ENCODE data around the gene CD82.
"Not testable (repeated sequence)": the region's sequence is repeated elsewhere in the genome, so short reads cannot be mapped to it uniquely, and the experiment has no call there.

CD82 gene

GRCh38 chr11:44535191-44535980 is 30.1 kb upstream of the CD82 start:
- H3K27ac ChIP-seq, result no peak overlapping the region
- TF ChIP-seq CTCF (conservative IDR thresholded peaks at IDR 0.05), result no peak

- H3K27ac ChIP-seq, result no peak overlapping the region
- TF ChIP-seq CTCF (conservative IDR thresholded peaks at IDR 0.05), result no peak
Measured at GRCh38 chr11:44536788-44537516, 28.5 kb upstream of the CD82 start.

GRCh38 chr11:44537679-44538078 is 27.8 kb upstream of the CD82 start:
- no peak overlapping the region for H3K27ac ChIP-seq
- TF ChIP-seq CTCF (conservative IDR thresholded peaks at IDR 0.05), result no peak

- TF ChIP-seq CTCF (conservative IDR thresholded peaks at IDR 0.05), result peak; percentile 91
- H3K27ac ChIP-seq, result no peak overlapping the region
Measured at GRCh38 chr11:44538375-44539054, 26.9 kb upstream of the CD82 start.

GRCh38 chr11:44539971-44540370 is 25.5 kb upstream of the CD82 start:
- H3K27ac ChIP-seq, result no peak overlapping the region
- no peak for TF ChIP-seq CTCF (conservative IDR thresholded peaks at IDR 0.05)

GRCh38 chr11:44540667-44541066 is 24.8 kb upstream of the CD82 start:
- TF ChIP-seq CTCF (conservative IDR thresholded peaks at IDR 0.05), result no peak
- H3K27ac ChIP-seq, result no peak overlapping the region

GRCh38 chr11:44542372-44542771 is 23.1 kb upstream of the CD82 start:
- no peak overlapping the region for H3K27ac ChIP-seq
- no peak for TF ChIP-seq CTCF (conservative IDR thresholded peaks at IDR 0.05)

- H3K27ac ChIP-seq, result not testable (repeated sequence)
Measured at GRCh38 chr11:44546984-44547383, 18.5 kb upstream of the CD82 start.

GRCh38 chr11:44547534-44547933 is 17.9 kb upstream of the CD82 start:
- not testable (repeated sequence) for H3K27ac ChIP-seq

Measured in VCaP (cell line).